Endothelial cell of umbilical vein (primary cell): ENCODE measurements around the gene TRAPPC14. TPM values are rescaled to one million over a fixed set of nuclear protein-coding genes. Genes with fewer than 3 reads are reported as not detected.

ENCODE experiments used
- BruUV-seq: library from RNA; stranded (reverse); fragments of 400-500 nt; replicated peaks from 2 replicates; lab custom pipeline; 2021; lab: Mats Ljungman, UMichigan
- CTCF ChIA-PET: fragments of 300-600, 350-600 bp; sonication (Branson Sonifier 250); formaldehyde crosslinking; loops from one replicate; lab custom pipeline; 2021; ENCODE audit warnings: antibody characterized with exemption, inconsistent platforms; lab: Charles Lee
- POLR2A ChIA-PET: fragments of 300-600, 350-600 bp; sonication (Branson Sonifier 250); formaldehyde crosslinking; loops from one replicate; lab custom pipeline; 2021; ENCODE audit warnings: antibody characterized with exemption, inconsistent platforms; lab: Charles Lee
- DNase-seq: peaks from one replicate; pipeline ENCODE4 v3.0.0-alpha.2; 2011; ENCODE audit warnings: low read depth, low spot score
- FAIRE-seq: peaks from 2 replicates; lab custom pipeline; 2011; peaks lifted over from hg19 to GRCh38; lab: Jason Lieb, UNC
- H2AFZ ChIP-seq: 2 replicates; pipeline ENCODE4 v1.6.0; 2012; ENCODE audit warnings: low read depth, low read length, control low read depth, inconsistent platforms
- H3K27ac ChIP-seq: 2 replicates; pipeline ENCODE4 v1.5.1; 2011; ENCODE audit warnings: low read depth, mild to moderate bottlenecking, control low read depth, low read length, moderate library complexity; ENCODE audit not compliant: insufficient read depth
- H3K27me3 ChIP-seq, 2 experiments: 2 replicates each; pipeline versions ENCODE4 v1.6.0 to v1.6.1; 2011; ENCODE audit warnings: low read length in 2 of 2, mixed read lengths in 1 of 2; ENCODE audit not compliant: control insufficient read depth in 2 of 2, insufficient read depth in 2 of 2
- H3K36me3 ChIP-seq, 2 experiments: 2 replicates in 1 of 2; 3 replicates in 1 of 2; pipeline ENCODE4 v1.5.1; 2011; ENCODE audit warnings: low read length in 2 of 2, mild to moderate bottlenecking in 1 of 2, moderate library complexity in 1 of 2; ENCODE audit not compliant: control insufficient read depth in 2 of 2, insufficient read depth in 2 of 2; ENCODE audit errors: extremely low read depth in 1 of 2
- H3K4me1 ChIP-seq: 3 replicates; pipeline ENCODE4 v1.5.1; 2011; ENCODE audit warnings: mild to moderate bottlenecking, low read length; ENCODE audit not compliant: control insufficient read depth, insufficient read depth; ENCODE audit errors: extremely low read depth
- H3K4me2 ChIP-seq: 2 replicates; pipeline ENCODE4 v1.6.1; 2011; ENCODE audit warnings: low read length, control low read depth, mixed read lengths; ENCODE audit not compliant: insufficient read depth
- H3K4me3 ChIP-seq, 3 experiments: fragments of 200-600 bp in 1 of 3; sonication (generic), shearing (Covaris generic) in 1 of 3; replicated peaks in 1 of 3; 2 replicates each; pipeline ENCODE4 v1.5.1; 2011 to 2016; ENCODE audit warnings: control low read depth in 3 of 3, low read length in 3 of 3, mild to moderate bottlenecking in 2 of 3, inconsistent platforms in 1 of 3, low read depth in 1 of 3, moderate library complexity in 1 of 3; ENCODE audit not compliant: insufficient read depth in 1 of 3
- H3K79me2 ChIP-seq: 2 replicates; pipeline ENCODE4 v1.6.0; 2012; ENCODE audit warnings: low read length, inconsistent platforms; ENCODE audit not compliant: control insufficient read depth, insufficient read depth
- H3K9ac ChIP-seq: replicated peaks from 2 replicates; pipeline ENCODE3; 2011; ENCODE audit warnings: low read length, control low read depth; ENCODE audit not compliant: insufficient read depth; ENCODE audit errors: extremely low read depth
- H3K9me1 ChIP-seq: replicated peaks from 3 replicates; pipeline ENCODE4 v1.6.0; 2011; ENCODE audit warnings: mild to moderate bottlenecking, low read length; ENCODE audit not compliant: control insufficient read depth, insufficient read depth; ENCODE audit errors: extremely low read depth
- H3K9me3 ChIP-seq: replicated peaks from 2 replicates; pipeline ENCODE4 v1.5.1; 2012; ENCODE audit warnings: low read length, inconsistent platforms; ENCODE audit not compliant: control insufficient read depth, insufficient read depth
- H4K20me1 ChIP-seq: replicated peaks from 2 replicates; pipeline ENCODE3; 2011; ENCODE audit warnings: mild to moderate bottlenecking, low read length; ENCODE audit not compliant: control insufficient read depth, insufficient read depth; ENCODE audit errors: extremely low read depth
- CTCF ChIP-seq, 2 donors: IDR thresholded peaks; 1 replicate in 1 of 2; 2 replicates in 1 of 2; pipeline ENCODE4 v1.5.1; 2011; ENCODE audit warnings: low read length in 2 of 2, mild to moderate bottlenecking in 2 of 2, moderate library complexity in 2 of 2, control low read depth in 1 of 2, inconsistent platforms in 1 of 2, low read depth in 1 of 2; ENCODE audit not compliant: insufficient read depth in 1 of 2; ENCODE audit errors: extremely low read depth in 1 of 2
- EZH2 ChIP-seq: IDR thresholded peaks from 2 replicates; pipeline ENCODE4 v1.6.1; 2012; ENCODE audit warnings: borderline replicate concordance, low read depth, mild to moderate bottlenecking, moderate library complexity, low read length, inconsistent platforms; ENCODE audit not compliant: severe bottlenecking
- FOS ChIP-seq: IDR thresholded peaks from 2 replicates; pipeline ENCODE4 v1.6.1; 2011; ENCODE audit warnings: mild to moderate bottlenecking, low read length, moderate library complexity, borderline replicate concordance; ENCODE audit not compliant: insufficient read depth
- GATA2 ChIP-seq: IDR thresholded peaks from 2 replicates; pipeline ENCODE4 v1.7.0; 2011; ENCODE audit warnings: low read depth, mild to moderate bottlenecking, moderate library complexity, mixed read lengths, low read length; ENCODE audit not compliant: insufficient read length, insufficient read depth
- JUN ChIP-seq: IDR thresholded peaks from 2 replicates; pipeline ENCODE4 v1.6.1; 2011; ENCODE audit warnings: borderline replicate concordance, low read depth; ENCODE audit not compliant: insufficient read length, insufficient read depth
- MAX ChIP-seq: IDR thresholded peaks from 2 replicates; pipeline ENCODE4 v1.6.1; 2011; ENCODE audit not compliant: insufficient read depth, insufficient read length
- MYC ChIP-seq: IDR thresholded peaks from one replicate; pipeline ENCODE4 v1.6.1; 2011; ENCODE audit warnings: mild to moderate bottlenecking, low read depth, low read length
- POLR2A ChIP-seq: IDR thresholded peaks from 2 replicates; pipeline ENCODE4 v1.6.1; 2012; ENCODE audit warnings: low read depth, mild to moderate bottlenecking, control low read depth, low read length
- POLR2AphosphoS5 ChIP-seq: IDR thresholded peaks from 2 replicates; pipeline ENCODE4 v1.6.1; 2012; ENCODE audit warnings: low read depth, mild to moderate bottlenecking, control low read depth, low read length, moderate library complexity; ENCODE audit not compliant: insufficient read depth
- dilution Hi-C: fragments of 300-500 bp; cut with MboI; formaldehyde crosslinking; loops from one replicate; pipeline ENCODE4 v1.15.0; 2019; ENCODE audit warnings: low sequenced_read_pairs; ENCODE audit not compliant: extremely low pct_ligation_motif_present
- intact Hi-C: fragments of 100-400 bp; cut with micrococcal nuclease; formaldehyde crosslinking; loops from one replicate; pipeline ENCODE4 v1.10.0; 2022
- polyA plus RNA-seq, 4 experiments: library from polyadenylated mRNA; depleted of rRNA in 3 of 4; stranded (reverse) in 3 of 4; unstranded in 1 of 4; fragments of >200 nt; gene quantifications; 2 replicates each; pipeline versions ENCODE4 v1.2.1 to v1.2.3, GENCODE V29; 2011 to 2012; ENCODE audit warnings: missing spikeins in 1 of 4
- total RNA-seq: library from RNA; stranded (reverse); gene quantifications from 2 replicates; pipeline ENCODE4 v1.2.3, GENCODE V29; 2021

The TRAPPC14 gene
- total and polyA plus RNA-seq, 2 donors (not counting 3 experiments of a cell fraction or from before 2014, with no cell fraction given) = 13.3 to 23.0 TPM

GRCh38 chr7:100160067-100160466, 1.5 kb upstream of the TRAPPC14 start:
- no peak for TF ChIP-seq EZH2
- no peak for TF ChIP-seq FOS
- no peak for TF ChIP-seq MAX
- TF ChIP-seq MYC = no peak
- TF ChIP-seq CTCF (IDR thresholded peaks at IDR 0.05; ENCODE audit: extremely low read depth in 1 of 2, insufficient read depth in 1 of 2, low read depth in 1 of 2, low read length in 2 of 2) = no peak
- no peak for TF ChIP-seq GATA2
- TF ChIP-seq POLR2AphosphoS5 = no peak
- no peak for TF ChIP-seq POLR2A
- no peak for TF ChIP-seq JUN
- Histone ChIP-seq H4K20me1 (no peaks in the 10 kb centered on the region), H3K9ac (no peak overlapping the region), H3K9me3 (no peaks in the 10 kb centered on the region), H3K4me2 (no peak overlapping the region), H3K27ac (no peak overlapping the region), H3K9me1 (no peaks in the 10 kb centered on the region), H3K79me2 (no peaks in the 10 kb centered on the region), H3K27me3 (peaks cover 0 to 2% of the 10 kb centered on the region in 2 experiments), H3K4me1 (peaks cover 14% of the 10 kb centered on the region), H3K36me3 (peaks cover 0 to 12% of the 10 kb centered on the region in 2 experiments), H2AFZ (no peak overlapping the region), H3K4me3 (no peak overlapping the region)
- ChIA-PET POLR2A (no interaction called here), CTCF (no interaction called here)
- BruUV-seq = no TSS peak
- DNase-seq (no peak), FAIRE-seq (no peak)
- dilution Hi-C loops = no loop called here
- intact Hi-C loops = no loop called here
